HUES64 (cell line): Measurements from ENCODE around the gene OR5AN1.

Experiments used
- H3K27ac ChIP-seq: 2 replicates; pipeline ENCODE4 v1.7.0; 2013; ENCODE audit warnings: low read depth, low read length, inconsistent platforms
- H3K27me3 ChIP-seq: 2 replicates; pipeline ENCODE4 v1.6.1; 2013; ENCODE audit warnings: mild to moderate bottlenecking, low read length; ENCODE audit not compliant: insufficient read depth
- H3K36me3 ChIP-seq: 2 replicates; pipeline ENCODE4 v1.6.1; 2013; ENCODE audit warnings: mild to moderate bottlenecking, low read length; ENCODE audit not compliant: insufficient read depth
- H3K4me1 ChIP-seq: 2 replicates; pipeline ENCODE4 v1.6.1; 2013; ENCODE audit warnings: mild to moderate bottlenecking, low read length, moderate library complexity; ENCODE audit not compliant: insufficient read depth
- H3K4me3 ChIP-seq: 2 replicates; pipeline ENCODE4 v1.5.1; 2013; ENCODE audit warnings: mild to moderate bottlenecking, low read length, moderate library complexity
- H3K9ac ChIP-seq: 2 replicates; pipeline ENCODE4 v1.6.1; 2013; ENCODE audit warnings: mild to moderate bottlenecking, low read depth, low read length
- H3K9me3 ChIP-seq: 2 replicates; pipeline ENCODE4 v1.6.1; 2013; ENCODE audit warnings: low read depth, low read length; ENCODE audit not compliant: insufficient read depth
- WGBS: fragments of 150-250, 120-280 bp; methylation state at CpG from one replicate; pipeline ENCODE4 v1.1.7; 2013; ENCODE audit warnings: missing lambda C conversion rate; 5-methylcytosine and 5-hydroxymethylcytosine counted together

The OR5AN1 gene

GRCh38 chr11:59380263-59381059, 21.8 kb downstream of the OR5AN1 start:
- Histone ChIP-seq H3K4me3 (no peak overlapping the region), H3K9me3 (0 out of 2 replicates have a peak, but pooled peaks cover 6% of the 10 kb centered on the region), H3K4me1 (peaks cover 8% of the 10 kb centered on the region; the same call in 1 of the 2 replicates), H3K9ac (no peak overlapping the region), H3K36me3 (no peaks in the 10 kb centered on the region), H3K27me3 (no peaks in the 10 kb centered on the region), H3K27ac (no peak overlapping the region)
- WGBS = 25% methylated on average over 1 of the region's 2 CpGs

- Histone ChIP-seq H3K27me3 (no peaks in the 10 kb centered on the region), H3K36me3 (no peaks in the 10 kb centered on the region), H3K4me1 (no peaks in the 10 kb centered on the region), H3K27ac (no peak overlapping the region), H3K9ac (no peak overlapping the region), H3K9me3 (peaks cover 47% of the 10 kb centered on the region), H3K4me3 (no peak overlapping the region)
Measured at GRCh38 chr11:59394186-59394585, 35.5 kb downstream of the OR5AN1 start.

- H3K4me3 ChIP-seq = no peak overlapping the region
- H3K4me1 ChIP-seq = no peaks in the 10 kb centered on the region
- H3K9ac ChIP-seq = no peak overlapping the region
- WGBS = 89% methylated on average over 3 of the region's 3 CpGs
- H3K36me3 ChIP-seq = no peaks in the 10 kb centered on the region
- no peaks in the 10 kb centered on the region for H3K27me3 ChIP-seq
- H3K9me3 ChIP-seq = peaks cover 76% of the 10 kb centered on the region
- no peak overlapping the region for H3K27ac ChIP-seq
Measured at GRCh38 chr11:59400461-59401261, 42.0 kb downstream of the OR5AN1 start.

- Histone ChIP-seq H3K4me1 (no peaks in the 10 kb centered on the region), H3K9me3 (peaks cover 71% of the 10 kb centered on the region), H3K27me3 (no peaks in the 10 kb centered on the region), H3K27ac (no peak overlapping the region), H3K4me3 (no peak overlapping the region), H3K9ac (no peak overlapping the region), H3K36me3 (no peaks in the 10 kb centered on the region)
- WGBS = 51% methylated on average over 2 of the region's 2 CpGs
Measured at GRCh38 chr11:59401262-59401552, 42.5 kb downstream of the OR5AN1 start.

DNA sequence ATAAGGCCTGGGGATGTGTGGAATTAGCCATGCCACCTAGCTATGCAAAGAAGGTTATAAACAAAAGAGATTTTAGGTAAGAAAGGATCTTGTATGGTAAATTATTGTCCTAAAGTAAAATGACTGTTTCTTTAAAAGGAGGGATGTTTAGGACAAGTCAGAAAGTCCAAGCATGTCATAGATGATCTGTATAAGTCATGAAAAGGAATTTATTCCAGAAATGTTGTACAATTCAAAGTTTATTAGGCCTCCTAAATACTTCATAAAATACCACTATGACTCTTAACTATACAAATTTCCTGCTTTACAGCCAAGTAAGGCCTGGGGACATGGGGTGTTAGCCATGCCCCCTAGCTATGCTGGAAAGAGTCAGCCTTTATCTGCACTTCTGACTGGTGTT, 44.9 kb downstream of the OR5AN1 start:
- Histone ChIP-seq H3K4me3 (no peak overlapping the region), H3K27me3 (no peaks in the 10 kb centered on the region), H3K27ac (no peak overlapping the region), H3K9me3 (peaks cover 67% of the 10 kb centered on the region), H3K9ac (no peak overlapping the region), H3K4me1 (no peaks in the 10 kb centered on the region), H3K36me3 (no peaks in the 10 kb centered on the region)

- H3K36me3 ChIP-seq = no peaks in the 10 kb centered on the region
- no peak overlapping the region for H3K4me3 ChIP-seq
- no peak overlapping the region for H3K27ac ChIP-seq
- no peaks in the 10 kb centered on the region for H3K4me1 ChIP-seq
- peaks cover 37% of the 10 kb centered on the region for H3K9me3 ChIP-seq
- H3K9ac ChIP-seq = no peak overlapping the region
- H3K27me3 ChIP-seq = no peaks in the 10 kb centered on the region
- 75% methylated on average over 1 of the region's 2 CpGs for WGBS
Measured at GRCh38 chr11:59413646-59414045, 55.0 kb downstream of the OR5AN1 start.

- H3K9me3 ChIP-seq = peaks cover 24% of the 10 kb centered on the region
- 92% methylated on average over 1 of the region's 1 CpG for WGBS
- H3K9ac ChIP-seq = no peak overlapping the region
- no peaks in the 10 kb centered on the region for H3K36me3 ChIP-seq
- H3K4me3 ChIP-seq = no peak overlapping the region
- H3K27me3 ChIP-seq = no peaks in the 10 kb centered on the region
- H3K27ac ChIP-seq = no peak overlapping the region
- no peaks in the 10 kb centered on the region for H3K4me1 ChIP-seq
Measured at GRCh38 chr11:59415111-59415510, 56.4 kb downstream of the OR5AN1 start.

DNA sequence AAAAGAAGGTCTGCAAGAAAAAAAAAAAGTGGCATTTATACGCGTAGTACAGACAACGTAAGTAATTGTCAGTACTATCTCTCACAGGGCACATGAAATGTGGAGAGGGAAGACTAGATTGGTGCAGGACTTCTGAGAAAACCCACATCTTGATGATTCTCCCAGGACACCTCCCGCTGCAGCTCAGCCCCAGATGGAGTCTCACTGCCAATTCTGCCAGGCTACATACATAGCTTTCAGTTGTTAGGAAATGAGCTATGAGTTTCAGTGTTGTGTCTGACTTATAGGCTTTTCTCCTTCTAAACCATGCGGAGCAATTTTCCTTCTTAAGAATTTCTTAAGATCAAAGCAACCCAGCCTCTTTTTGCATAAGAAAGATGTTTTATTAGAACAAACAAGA, 57.9 kb downstream of the OR5AN1 start:
- WGBS = 97% methylated on average over 4 of the region's 5 CpGs
- Histone ChIP-seq H3K36me3 (no peaks in the 10 kb centered on the region), H3K27ac (no peak overlapping the region), H3K9ac (no peak overlapping the region), H3K9me3 (peaks cover 11% of the 10 kb centered on the region; the same call in 1 of the 2 replicates), H3K4me1 (no peaks in the 10 kb centered on the region), H3K4me3 (no peak overlapping the region), H3K27me3 (no peaks in the 10 kb centered on the region)

DNA sequence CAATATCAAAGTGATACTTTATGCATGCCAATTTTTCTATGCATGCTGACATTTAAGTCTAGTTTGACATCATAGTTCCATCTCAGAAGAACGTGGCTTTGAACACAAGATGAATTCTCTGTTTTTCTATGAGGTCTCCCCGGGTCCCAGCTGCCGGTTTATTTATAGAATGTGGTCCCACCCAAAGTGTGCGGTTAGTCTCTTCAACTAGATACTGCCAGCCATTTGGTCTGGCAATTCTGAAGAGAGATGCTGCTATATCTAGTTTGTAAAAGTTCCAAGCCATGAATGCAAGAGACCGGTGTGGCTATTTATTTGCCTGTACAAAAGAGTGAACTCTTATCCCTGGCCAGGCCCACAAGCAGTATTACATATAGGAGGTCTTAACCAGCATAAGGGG, 58.3 kb downstream of the OR5AN1 start:
- Histone ChIP-seq H3K27me3 (no peaks in the 10 kb centered on the region), H3K9me3 (peaks cover 11% of the 10 kb centered on the region; the same call in 1 of the 2 replicates), H3K9ac (no peak overlapping the region), H3K27ac (no peak overlapping the region), H3K4me1 (no peaks in the 10 kb centered on the region), H3K36me3 (no peaks in the 10 kb centered on the region), H3K4me3 (no peak overlapping the region)
- WGBS = 92% methylated on average over 5 of the region's 5 CpGs

GRCh38 chr11:59418156-59418555, 59.5 kb downstream of the OR5AN1 start:
- Histone ChIP-seq H3K27ac (no peak overlapping the region), H3K27me3 (no peaks in the 10 kb centered on the region), H3K4me1 (no peaks in the 10 kb centered on the region), H3K9ac (no peak overlapping the region), H3K9me3 (peaks cover 3% of the 10 kb centered on the region; the same call in 1 of the 2 replicates), H3K36me3 (no peaks in the 10 kb centered on the region), H3K4me3 (no peak overlapping the region)
- 91% methylated on average over 2 of the region's 2 CpGs for WGBS
